HepG2 (cell line): ENCODE data around the gene BAHCC1. TPM values are rescaled to one million over a fixed set of nuclear protein-coding genes. Genes with fewer than 3 reads are reported as not detected.
A peak's percentile ranks its signal among the peaks of the same experiment; 100 is the strongest.

Source experiments
- ATAC-seq: fragments of 200-7000 bp; cut with Tn5 transposase; 3 replicates; pipeline ENCODE4 v1.9.1; 2020; ENCODE audit warnings: mild to moderate bottlenecking, moderate library complexity
- BruUV-seq: library from RNA; stranded (reverse); fragments of 400-500 nt; replicated peaks from 2 replicates; lab custom pipeline; 2021; lab: Mats Ljungman, UMichigan
- CTCF ChIA-PET: fragments of 300-600 bp; formaldehyde crosslinking; extraction: SDS; loops from one replicate; lab custom pipeline; 2021; ENCODE audit warnings: low total read pairs, inconsistent platforms, low intra/inter-chr PET ratio; lab: Yijun Ruan, JAX
- POLR2A ChIA-PET: fragments of 350-600 bp; sonication (Branson Sonifier 250); formaldehyde crosslinking; loops from one replicate; lab custom pipeline; 2020; ENCODE audit warnings: antibody characterized with exemption, inconsistent platforms; lab: Yijun Ruan, JAX
- DNase-seq: peaks from one replicate; pipeline ENCODE4 v3.0.0-alpha.2; 2015; ENCODE audit warnings: low spot score
- FAIRE-seq: peaks from 3 replicates; lab custom pipeline; 2011; peaks lifted over from hg19 to GRCh38; lab: Jason Lieb, UNC
- H2AFZ ChIP-seq: one replicate; pipeline ENCODE4 v1.6.1; 2011; ENCODE audit warnings: low read length, inconsistent platforms
- H3K27ac ChIP-seq: fragments of 300-600 bp; 3 replicates; pipeline ENCODE4 v1.8.0; 2011; ENCODE audit warnings: mixed run types, mild to moderate bottlenecking, mixed read lengths, low read length, inconsistent platforms; ENCODE audit not compliant: insufficient read depth; ENCODE audit errors: extremely low read length
- H3K27me3 ChIP-seq, 2 experiments: fragments of 200-600 bp in 1 of 2; 2 replicates in 1 of 2; 3 replicates in 1 of 2; pipeline versions ENCODE4 v1.6.0 to v1.8.0; 2011; ENCODE audit warnings: low read length in 2 of 2, mild to moderate bottlenecking in 2 of 2, moderate library complexity in 2 of 2, inconsistent platforms in 1 of 2; ENCODE audit not compliant: insufficient read depth in 2 of 2, control insufficient read depth in 1 of 2
- H3K36me3 ChIP-seq, 2 experiments: fragments of 200-600 bp in 1 of 2; replicated peaks in 1 of 2; 2 replicates in 1 of 2; 3 replicates in 1 of 2; pipeline versions ENCODE4 v1.5.1 to v1.8.0; 2011; ENCODE audit warnings: low read length in 2 of 2, inconsistent platforms in 1 of 2; ENCODE audit not compliant: insufficient read depth in 2 of 2, control insufficient read depth in 1 of 2
- H3K4me1 ChIP-seq: 2 replicates; pipeline ENCODE4 v1.5.1; 2012; ENCODE audit warnings: low read length, inconsistent platforms; ENCODE audit not compliant: insufficient read depth
- H3K4me2 ChIP-seq: 2 replicates; pipeline ENCODE4 v1.6.0; 2011; ENCODE audit warnings: low read depth, low read length, inconsistent platforms
- H3K4me3 ChIP-seq, 3 experiments: fragments of 200-600 bp in 1 of 3; sonication (generic), shearing (Covaris generic) in 1 of 3; replicated peaks in 1 of 3; 2 replicates each; pipeline ENCODE4 v1.5.1; 2011 to 2016; ENCODE audit warnings: low read length in 3 of 3, inconsistent platforms in 2 of 3, low read depth in 2 of 3, mild to moderate bottlenecking in 2 of 3, control low read depth in 1 of 3, mixed read lengths in 1 of 3; ENCODE audit not compliant: insufficient read depth in 1 of 3
- H3K79me2 ChIP-seq: one replicate; pipeline ENCODE4 v1.6.1; 2011; ENCODE audit warnings: low read length, inconsistent platforms; ENCODE audit not compliant: insufficient read depth
- H3K9ac ChIP-seq: 2 replicates; pipeline ENCODE4 v1.6.0; 2011; ENCODE audit warnings: mild to moderate bottlenecking, low read depth, low read length, inconsistent platforms; ENCODE audit not compliant: insufficient read depth
- H3K9me3 ChIP-seq: 2 replicates; pipeline ENCODE4 v1.5.1; 2012; ENCODE audit warnings: mild to moderate bottlenecking, low read length
- H4K20me1 ChIP-seq: 2 replicates; pipeline ENCODE4 v1.6.0; 2011; ENCODE audit warnings: inconsistent platforms, mild to moderate bottlenecking, low read length, moderate library complexity; ENCODE audit not compliant: insufficient read depth
- PHF20 ChIP-seq: sonication (generic); formaldehyde crosslinking; IDR thresholded peaks from 2 replicates; pipeline ENCODE4 v1.5.0; 2020; ENCODE audit warnings: mild to moderate bottlenecking, missing genetic modification reagents
- ZBED4 ChIP-seq: sonication (generic); formaldehyde crosslinking; IDR thresholded peaks from 2 replicates; pipeline ENCODE4 v1.4.0; 2020; ENCODE audit warnings: missing genetic modification reagents, borderline replicate concordance
- WGBS: methylation state at CpG from one replicate; pipeline ENCODE4 v1.1.6; 2017; ENCODE audit warnings: low lambda C conversion rate; 5-methylcytosine and 5-hydroxymethylcytosine counted together
- in situ Hi-C: cut with HindIII; loops from 2 replicates; pipeline ENCODE4 v1.10.0; 2017; ENCODE audit warnings: low pct_unique_long_range_greater_than_20kb; ENCODE audit not compliant: extremely low pct_ligation_motif_present
- intact Hi-C: fragments of 100-400 bp; cut with micrococcal nuclease; formaldehyde crosslinking; loops from one replicate; pipeline ENCODE4 v1.10.0; 2022; ENCODE audit not compliant: unreplicated experiment
- polyA plus RNA-seq, 8 experiments: library from polyadenylated mRNA; depleted of rRNA in 3 of 8; stranded (reverse) in 7 of 8; unstranded in 1 of 8; fragments of >200 nt; fragmentation: Illumina TruSeq in 4 of 8; extraction: Trizol in 4 of 8; gene quantifications; 2 replicates each; pipeline versions ENCODE4 v1.2.1 to v1.2.3, GENCODE V29; 2011 to 2016; ENCODE audit warnings: low read depth in 4 of 8, missing spikeins in 1 of 8, mixed read lengths in 1 of 8; ENCODE audit not compliant: insufficient read depth in 1 of 8
- total RNA-seq, 5 experiments: library from RNA; depleted of rRNA; stranded (reverse); fragments of >200 nt; fragmentation: Illumina TruSeq; extraction: Trizol; gene quantifications; 2 replicates each; pipeline ENCODE4 v1.2.3, GENCODE V29; 2016; ENCODE audit warnings: low read depth in 1 of 5

The BAHCC1 gene
- total and polyA plus RNA-seq, 2 of the 13 experiments (the other 11 are each of a cell fraction or from before 2014, with no cell fraction given): 1.4 to 1.7 TPM

DNA sequence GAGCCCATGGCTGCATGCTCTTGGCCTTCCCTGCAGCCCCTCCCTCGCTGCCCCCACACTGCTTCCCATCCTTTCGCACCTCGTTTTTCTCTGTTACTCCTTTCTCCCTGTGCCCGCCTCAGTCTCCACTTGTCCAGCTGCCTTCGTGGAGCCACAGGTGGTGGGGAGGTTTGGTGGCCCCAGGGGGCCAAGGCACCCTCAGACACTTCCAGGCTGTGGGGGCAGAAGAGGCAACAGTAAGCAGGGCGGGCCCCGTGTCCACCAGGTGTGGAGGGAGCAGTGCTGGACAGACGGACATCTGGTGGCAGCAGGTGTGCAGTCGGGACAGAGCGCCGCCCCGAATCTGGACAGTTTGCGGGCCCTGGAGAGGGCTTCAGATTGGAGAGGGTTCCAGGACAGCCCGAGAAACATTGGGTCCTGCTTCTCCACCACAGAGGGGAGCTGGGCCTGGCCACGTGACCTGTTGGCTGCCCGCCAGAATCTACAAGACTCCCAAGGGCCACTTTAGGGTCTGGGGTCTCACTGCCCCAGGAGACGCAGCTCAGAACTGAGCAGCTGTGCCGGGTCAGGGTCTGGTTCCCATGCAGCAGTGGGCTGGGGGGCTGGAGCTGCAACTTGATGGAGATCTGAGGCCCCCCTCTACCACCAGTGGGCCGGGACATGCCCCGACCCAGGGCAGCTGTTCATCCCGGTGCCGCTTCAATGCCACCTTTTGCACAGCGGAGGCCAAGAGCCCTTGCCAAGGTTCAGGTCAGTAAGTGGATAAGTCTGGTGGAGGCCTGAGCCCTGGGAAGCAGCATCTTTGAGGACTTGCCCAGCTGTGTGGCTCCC, 22.8 kb downstream of the BAHCC1 start:
- no TSS peak for BruUV-seq
- no peak overlapping the region for H3K9ac ChIP-seq

More for the DNA sequence above, 22.8 kb downstream of the BAHCC1 start:
- H3K4me3 ChIP-seq: no peak overlapping the region
- H4K20me1 ChIP-seq: no peaks in the 10 kb centered on the region; the same call in 1 of the 2 replicates
- H2AFZ ChIP-seq: no peak overlapping the region
- H3K4me2 ChIP-seq: no peak overlapping the region
- no peak for ATAC-seq
- ChIA-PET CTCF (no interaction called here), POLR2A (no interaction called here)
- H3K27me3 ChIP-seq: no peaks in the 10 kb centered on the region
- WGBS: 83% methylated on average over 22 of the region's 23 CpGs
- H3K36me3 ChIP-seq: no peaks in the 10 kb centered on the region
- H3K27ac ChIP-seq: no peak overlapping the region
- in situ Hi-C loops: no loop called here
- H3K79me2 ChIP-seq: no peaks in the 10 kb centered on the region
- H3K9me3 ChIP-seq: no peaks in the 10 kb centered on the region
- peaks cover 15% of the 10 kb centered on the region for H3K4me1 ChIP-seq
- no peak for FAIRE-seq
- intact Hi-C loops: no loop called here
- DNase-seq: no peak
- TF ChIP-seq PHF20 (CRISPR knock-in tag): 0 out of 2 replicates have a peak, but pooled peaks have one; percentile 21
- no peak for TF ChIP-seq ZBED4 (CRISPR knock-in tag)
